ENCODE measurements around the gene SNRPF. TPM values are rescaled to one million over a fixed set of nuclear protein-coding genes. Genes with fewer than 3 reads are reported as not detected.

The SNRPF gene
- total and polyA plus RNA-seq, 2 of the 8 experiments (the other 6 are each of a cell fraction or from before 2014, with no cell fraction given): 58.5 to 79.7 TPM

DNA sequence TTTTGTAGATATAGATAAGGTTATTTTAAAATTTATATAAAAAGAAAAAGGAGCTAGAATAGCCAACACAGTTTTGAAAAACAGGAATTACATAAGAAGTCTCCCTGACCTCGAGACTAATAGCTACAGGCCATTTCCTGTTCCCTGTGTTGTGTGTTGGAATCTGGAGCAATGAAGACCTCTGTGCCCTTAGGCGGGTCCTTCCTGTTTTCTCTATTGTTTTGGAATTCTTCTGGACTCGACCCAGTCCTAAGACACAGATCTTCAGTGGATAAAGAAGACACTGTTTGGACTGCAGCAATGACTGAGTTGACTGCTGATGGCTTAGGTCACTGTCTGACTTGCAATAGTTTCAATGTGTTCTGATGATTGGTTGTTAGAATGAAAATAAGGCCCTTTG, 26.2 kb downstream of the SNRPF start:
- 0 out of 4 replicates have a peak, but pooled peaks cover 0 to 3% of the 10 kb centered on the region in 2 experiments for H3K9me3 ChIP-seq (ENCODE audit: insufficient read depth in 2 of 2, low read depth in 1 of 2, low read length in 1 of 2)
- H3K56ac ChIP-seq (replicated peaks; ENCODE audit: insufficient read length, low read depth, low read length): no peak overlapping the region
- no peaks in the 10 kb centered on the region for H3K79me2 ChIP-seq (ENCODE audit: control insufficient read depth in 1 of 2, insufficient read depth in 2 of 2, low read length in 2 of 2)
- H2AK5ac ChIP-seq (ENCODE audit: low read depth, low read length): no peak overlapping the region
- H3K14ac ChIP-seq (ENCODE audit: insufficient read length): no peak overlapping the region
- no peak overlapping the region for H2BK12ac ChIP-seq (ENCODE audit: low read depth, low read length)
- H3K27me3 ChIP-seq (replicated peaks in 1 of 4; ENCODE audit: control insufficient read depth in 3 of 4, extremely low read depth in 1 of 4, insufficient read depth in 3 of 4, low read length in 3 of 4): no peaks in the 10 kb centered on the region
- no peak overlapping the region for H4K91ac ChIP-seq (replicated peaks; ENCODE audit: insufficient read length, low read length)
- no peak overlapping the region for H3K4ac ChIP-seq (replicated peaks; ENCODE audit: insufficient read length, low read depth, low read length)
- 82% methylated on average over 3 of the region's 3 CpGs; no CpG with 5 or more reads in 1 of the 2 experiments for WGBS, 2 experiments (ENCODE audit: extremely low coverage in 1 of 2, insufficient coverage in 1 of 2, insufficient read length in 1 of 2, insufficient replicate concordance in 2 of 2, low coverage in 1 of 2, low lambda C conversion rate in 2 of 2, missing lambda C conversion rate in 1 of 2)
- H4K5ac ChIP-seq (ENCODE audit: insufficient read length, low read depth, low read length): no peak overlapping the region
- ChIA-PET POLR2A (ENCODE audit: partially characterized antibody) (interaction anchor here (0.9 to 2.0 kb wide), 2 partner anchors 10 to 81 kb away, joined by 3 to 5 read pairs; no protein-coding TSS in a partner anchor), CTCF (ENCODE audit: partially characterized antibody) (interaction anchor here (1.0 kb wide), 1 partner anchor 114 kb away, joined by 3 read pairs; no protein-coding TSS in a partner anchor)
- H3K18ac ChIP-seq (ENCODE audit: extremely low read depth, low read length): no peak overlapping the region
- H2AFZ ChIP-seq (ENCODE audit: low read length): no peak overlapping the region
- no peaks in the 10 kb centered on the region for H3K23me2 ChIP-seq (ENCODE audit: low read depth, low read length)
- FAIRE-seq (no peak), DNase-seq (ENCODE audit: low read depth in 1 of 2, low spot score in 2 of 2) (no peak)
- H4K20me1 ChIP-seq (replicated peaks in 1 of 2; ENCODE audit: control insufficient read depth in 1 of 2, insufficient read depth in 2 of 2, low read length in 2 of 2): no peaks in the 10 kb centered on the region
- H3K36me3 ChIP-seq (ENCODE audit: control insufficient read depth in 2 of 4, insufficient read depth in 4 of 4, low read length in 3 of 4): no peaks in the 10 kb centered on the region
- no peak overlapping the region for H3K27ac ChIP-seq (ENCODE audit: low read depth, low read length)
- H2BK15ac ChIP-seq (ENCODE audit: low read length): no peak overlapping the region
- no peak overlapping the region for H3K4me3 ChIP-seq (ENCODE audit: extremely low read depth in 1 of 4, insufficient read depth in 2 of 4, low read depth in 3 of 4, low read length in 4 of 4)
- H3K79me1 ChIP-seq (ENCODE audit: low read depth, low read length): no peaks in the 10 kb centered on the region
- no peak overlapping the region for H3K23ac ChIP-seq (ENCODE audit: insufficient read length)
- H2BK5ac ChIP-seq (ENCODE audit: low read depth, low read length): no peak overlapping the region
- no peaks in the 10 kb centered on the region for H3K4me1 ChIP-seq (replicated peaks in 1 of 4; ENCODE audit: control insufficient read depth in 3 of 4, insufficient read depth in 4 of 4, low read length in 3 of 4)
- H2BK120ac ChIP-seq (replicated peaks; ENCODE audit: low read depth, low read length): no peak overlapping the region
- H3K9ac ChIP-seq (replicated peaks in 1 of 4; ENCODE audit: extremely low read depth in 1 of 4, low read depth in 3 of 4, low read length in 3 of 4): no peak overlapping the region
- no peak overlapping the region for H4K8ac ChIP-seq (ENCODE audit: extremely low read depth, insufficient read depth, low read length)
- H3K4me2 ChIP-seq (ENCODE audit: insufficient read depth in 1 of 2, low read depth in 2 of 2, low read length in 2 of 2): no peak overlapping the region
- no peak overlapping the region for H2BK20ac ChIP-seq (ENCODE audit: low read length)
- TF ChIP-seq KDM1A (IDR thresholded peaks at IDR 0.05; ENCODE audit: borderline replicate concordance, low read length) (no peak), SP2 (IDR thresholded peaks at IDR 0.05; ENCODE audit: low read length) (no peak), NRF1 (IDR thresholded peaks at IDR 0.05; ENCODE audit: low read depth, low read length) (no peak), POLR2AphosphoS5 (IDR thresholded peaks at IDR 0.05; ENCODE audit: low read depth, low read length) (no peak), CHD2 (IDR thresholded peaks at IDR 0.05; ENCODE audit: low read length) (no peak), RXRA (IDR thresholded peaks at IDR 0.05; ENCODE audit: insufficient read depth, low read depth, low read length) (no peak), RBBP5 (IDR thresholded peaks at IDR 0.05; ENCODE audit: borderline replicate concordance, low read depth, low read length) (no peak), TBP (IDR thresholded peaks at IDR 0.05; ENCODE audit: low read depth, low read length) (no peak), POU5F1 (IDR thresholded peaks at IDR 0.05; ENCODE audit: low read depth, low read length) (no peak), SP1 (IDR thresholded peaks at IDR 0.05; ENCODE audit: low read depth, low read length) (no peak), HDAC6 (IDR thresholded peaks at IDR 0.05; ENCODE audit: low read depth, low read length) (no peak), SIN3A (conservative IDR thresholded peaks at IDR 0.05 in 1 of 2, IDR thresholded peaks at IDR 0.05 in 1 of 2; ENCODE audit: low read depth in 1 of 2, low read length in 2 of 2) (no peak), TEAD4 (IDR thresholded peaks at IDR 0.05; ENCODE audit: low read depth, low read length) (no peak)
- TF ChIP-seq, protein P1, sequence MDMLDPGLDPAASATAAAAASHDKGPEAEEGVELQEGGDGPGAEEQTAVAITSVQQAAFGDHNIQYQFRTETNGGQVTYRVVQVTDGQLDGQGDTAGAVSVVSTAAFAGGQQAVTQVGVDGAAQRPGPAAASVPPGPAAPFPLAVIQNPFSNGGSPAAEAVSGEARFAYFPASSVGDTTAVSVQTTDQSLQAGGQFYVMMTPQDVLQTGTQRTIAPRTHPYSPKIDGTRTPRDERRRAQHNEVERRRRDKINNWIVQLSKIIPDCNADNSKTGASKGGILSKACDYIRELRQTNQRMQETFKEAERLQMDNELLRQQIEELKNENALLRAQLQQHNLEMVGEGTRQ (IDR thresholded peaks at IDR 0.05; ENCODE audit: low read length): no peak
